A549 treated with CORT108297 at 1 μM for 4 hours (cell line): ENCODE results near the gene TECTA. TPM values are rescaled to one million over a fixed set of nuclear protein-coding genes. Genes with fewer than 3 reads are reported as not detected.

Source experiments
- total RNA-seq: library from RNA; stranded (reverse); fragments of 200-300 nt; extraction: Qiagen RNA extraction; gene quantifications from 5 replicates; pipeline ENCODE4 v1.2.3, GENCODE V29; 2022

Gene TECTA, protein sequence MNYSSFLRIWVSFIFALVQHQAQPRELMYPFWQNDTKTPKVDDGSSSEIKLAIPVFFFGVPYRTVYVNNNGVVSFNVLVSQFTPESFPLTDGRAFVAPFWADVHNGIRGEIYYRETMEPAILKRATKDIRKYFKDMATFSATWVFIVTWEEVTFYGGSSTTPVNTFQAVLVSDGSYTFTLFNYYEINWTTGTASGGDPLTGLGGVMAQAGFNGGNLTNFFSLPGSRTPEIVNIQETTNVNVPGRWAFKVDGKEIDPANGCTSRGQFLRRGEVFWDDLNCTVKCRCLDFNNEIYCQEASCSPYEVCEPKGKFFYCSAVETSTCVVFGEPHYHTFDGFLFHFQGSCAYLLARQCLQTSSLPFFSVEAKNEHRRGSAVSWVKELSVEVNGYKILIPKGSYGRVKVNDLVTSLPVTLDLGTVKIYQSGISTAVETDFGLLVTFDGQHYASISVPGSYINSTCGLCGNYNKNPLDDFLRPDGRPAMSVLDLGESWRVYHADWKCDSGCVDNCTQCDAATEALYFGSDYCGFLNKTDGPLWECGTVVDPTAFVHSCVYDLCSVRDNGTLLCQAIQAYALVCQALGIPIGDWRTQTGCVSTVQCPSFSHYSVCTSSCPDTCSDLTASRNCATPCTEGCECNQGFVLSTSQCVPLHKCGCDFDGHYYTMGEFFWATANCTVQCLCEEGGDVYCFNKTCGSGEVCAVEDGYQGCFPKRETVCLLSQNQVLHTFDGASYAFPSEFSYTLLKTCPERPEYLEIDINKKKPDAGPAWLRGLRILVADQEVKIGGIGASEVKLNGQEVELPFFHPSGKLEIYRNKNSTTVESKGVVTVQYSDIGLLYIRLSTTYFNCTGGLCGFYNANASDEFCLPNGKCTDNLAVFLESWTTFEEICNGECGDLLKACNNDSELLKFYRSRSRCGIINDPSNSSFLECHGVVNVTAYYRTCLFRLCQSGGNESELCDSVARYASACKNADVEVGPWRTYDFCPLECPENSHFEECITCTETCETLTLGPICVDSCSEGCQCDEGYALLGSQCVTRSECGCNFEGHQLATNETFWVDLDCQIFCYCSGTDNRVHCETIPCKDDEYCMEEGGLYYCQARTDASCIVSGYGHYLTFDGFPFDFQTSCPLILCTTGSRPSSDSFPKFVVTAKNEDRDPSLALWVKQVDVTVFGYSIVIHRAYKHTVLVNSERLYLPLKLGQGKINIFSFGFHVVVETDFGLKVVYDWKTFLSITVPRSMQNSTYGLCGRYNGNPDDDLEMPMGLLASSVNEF (N-terminal part only)
- total RNA-seq = 0.03 to 0.14 TPM (median 0.10 TPM) in 4 of 5 replicates, not detected in the other

DNA sequence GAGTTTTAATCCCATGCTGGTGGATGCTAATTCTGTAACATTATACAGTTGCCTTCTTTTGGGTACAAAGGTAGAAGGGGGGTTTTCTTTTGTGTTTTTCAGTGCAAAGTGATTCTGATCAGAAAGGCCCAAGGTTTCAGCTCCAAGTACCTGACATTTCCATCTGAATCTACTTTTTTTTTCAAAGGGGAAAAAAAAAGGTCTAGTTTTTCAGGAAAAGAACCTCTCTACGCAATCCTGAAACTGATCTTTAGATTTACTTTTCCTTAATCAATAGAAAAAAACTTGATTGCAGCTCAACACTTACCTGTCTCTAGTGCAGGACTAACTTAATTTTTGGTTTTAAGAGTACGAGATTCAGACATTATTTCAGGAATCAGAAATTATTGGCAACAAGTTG lies at the start of gene TECTA:
Gene TECTA, plus strand, starts transcription at position 301 of the 400 bp plus-strand sequence. CDS start 1,423 bp downstream, outside the sequence.

Other genes starting within 250 kb of the TECTA start
- gene TBCEL, start 77.1 kb upstream of the TECTA start, total RNA-seq = 4.6 to 8.4 TPM (median 5.8 TPM) in 5 replicates
- 9.9 to 11.3 TPM (median 10.7 TPM) in 5 replicates for gene SC5D, start 191.5 kb downstream of the TECTA start, total RNA-seq